ENCODE measurements around the gene SLC30A5.

DNA sequence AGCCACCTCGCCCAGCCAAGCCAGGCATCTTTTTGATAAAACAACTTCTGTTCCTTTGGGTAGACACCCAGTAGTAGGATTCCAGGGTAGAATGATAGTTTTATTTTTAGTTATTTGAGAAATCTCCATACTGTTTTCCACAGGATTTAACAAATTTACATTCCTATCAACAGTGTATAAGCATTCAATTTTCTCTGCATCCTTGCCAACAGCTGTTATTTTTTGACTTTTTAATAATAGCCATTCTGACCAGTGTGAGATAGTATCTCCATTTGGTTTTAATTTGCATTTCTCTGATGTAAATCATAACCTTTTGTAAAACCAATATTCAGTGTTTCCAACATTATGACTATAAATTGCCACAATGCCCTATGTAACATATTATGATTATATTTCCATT lies 45.0 kb downstream of the SLC30A5 start:
- TF ChIP-seq CTCF (conservative IDR thresholded peaks at IDR 0.05) (no peak), ZFX (IDR thresholded peaks at IDR 0.05) (no peak)

Measured in C4-2B (cell line).